ENCODE results near the gene NUP58.

Gene NUP58

DNA sequence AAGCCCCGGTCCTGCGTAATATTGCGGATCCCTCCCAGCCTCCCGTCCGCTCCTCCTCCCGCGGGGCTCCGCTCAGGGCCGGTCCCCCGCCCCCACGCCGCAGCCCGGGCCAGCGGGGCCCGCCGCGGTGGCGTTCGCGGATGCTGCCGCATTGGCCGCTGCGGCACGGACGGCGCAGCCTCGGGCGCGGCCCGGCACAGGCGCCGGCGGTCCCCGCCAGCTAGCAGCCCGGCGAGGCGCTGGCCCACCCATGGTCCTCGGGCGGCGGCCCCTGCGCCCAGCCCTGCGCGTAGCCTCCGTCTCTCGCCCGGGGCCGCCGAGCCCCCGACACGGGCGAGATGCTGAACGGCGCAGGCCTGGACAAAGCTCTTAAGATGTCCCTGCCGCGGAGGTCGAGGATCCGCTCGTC lies 70.5 kb downstream of the NUP58 start, which contains the start of gene ATP8A2:
Gene ATP8A2, plus strand, starts transcription at position 100 of the 409 bp plus-strand sequence. Its CDS starts 239 bp downstream, at position 339.
- no peak for DNase-seq (ENCODE audit: low read depth, low spot score)
- H3K4me3 ChIP-seq (ENCODE audit: low read depth, low read length), result peak within 1 kb of the TSS; percentile 13
- in situ Hi-C loops (cut with HindIII; ENCODE audit: low sequenced_read_pairs), result no loop called here
- TF ChIP-seq, protein P1, sequence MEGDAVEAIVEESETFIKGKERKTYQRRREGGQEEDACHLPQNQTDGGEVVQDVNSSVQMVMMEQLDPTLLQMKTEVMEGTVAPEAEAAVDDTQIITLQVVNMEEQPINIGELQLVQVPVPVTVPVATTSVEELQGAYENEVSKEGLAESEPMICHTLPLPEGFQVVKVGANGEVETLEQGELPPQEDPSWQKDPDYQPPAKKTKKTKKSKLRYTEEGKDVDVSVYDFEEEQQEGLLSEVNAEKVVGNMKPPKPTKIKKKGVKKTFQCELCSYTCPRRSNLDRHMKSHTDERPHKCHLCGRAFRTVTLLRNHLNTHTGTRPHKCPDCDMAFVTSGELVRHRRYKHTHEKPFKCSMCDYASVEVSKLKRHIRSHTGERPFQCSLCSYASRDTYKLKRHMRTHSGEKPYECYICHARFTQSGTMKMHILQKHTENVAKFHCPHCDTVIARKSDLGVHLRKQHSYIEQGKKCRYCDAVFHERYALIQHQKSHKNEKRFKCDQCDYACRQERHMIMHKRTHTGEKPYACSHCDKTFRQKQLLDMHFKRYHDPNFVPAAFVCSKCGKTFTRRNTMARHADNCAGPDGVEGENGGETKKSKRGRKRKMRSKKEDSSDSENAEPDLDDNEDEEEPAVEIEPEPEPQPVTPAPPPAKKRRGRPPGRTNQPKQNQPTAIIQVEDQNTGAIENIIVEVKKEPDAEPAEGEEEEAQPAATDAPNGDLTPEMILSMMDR (IDR thresholded peaks at IDR 0.05; ENCODE audit: low read depth, low read length), result no peak

DNA sequence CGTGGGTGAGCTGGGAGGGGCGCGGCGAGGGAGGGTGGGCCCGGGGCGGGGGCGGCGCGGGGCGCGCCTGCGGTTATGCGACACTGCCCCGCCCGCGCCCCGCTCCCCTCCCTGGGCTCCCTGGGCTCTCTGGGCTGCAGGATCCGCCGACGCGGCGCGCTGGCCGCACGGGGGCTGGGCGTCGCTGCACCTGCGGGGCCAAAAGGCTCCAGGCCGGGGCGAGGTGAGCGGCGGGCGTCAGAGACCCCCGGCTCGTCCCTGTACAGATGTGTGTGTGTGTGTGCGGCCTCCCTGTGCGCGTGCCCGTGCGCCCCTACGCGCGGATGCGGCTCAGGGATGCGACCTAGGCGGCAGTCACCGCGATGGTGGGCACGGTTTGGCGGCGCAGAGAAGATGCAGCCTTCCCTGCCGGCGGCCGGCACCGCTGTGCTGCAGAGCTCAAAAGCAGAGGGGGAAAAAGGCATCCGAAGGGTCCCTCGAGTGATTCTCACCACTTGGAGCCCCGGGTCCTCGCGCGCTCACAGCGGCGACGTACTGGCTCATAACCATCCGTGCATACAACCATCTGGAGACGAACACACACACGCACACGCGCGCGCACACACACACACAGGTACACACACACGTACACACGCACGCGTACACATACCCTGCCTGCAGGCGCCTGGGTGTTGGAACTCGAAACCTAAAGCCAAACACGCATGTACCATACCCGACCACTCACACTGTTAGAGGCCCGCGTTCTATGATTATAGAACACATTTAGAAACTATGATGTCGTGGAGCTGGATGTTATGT lies 71.1 kb downstream of the NUP58 start:
- TF ChIP-seq, protein P1 (IDR thresholded peaks at IDR 0.05; ENCODE audit: low read depth, low read length), result no peak
- no peak for DNase-seq (ENCODE audit: low read depth, low spot score)

DNA sequence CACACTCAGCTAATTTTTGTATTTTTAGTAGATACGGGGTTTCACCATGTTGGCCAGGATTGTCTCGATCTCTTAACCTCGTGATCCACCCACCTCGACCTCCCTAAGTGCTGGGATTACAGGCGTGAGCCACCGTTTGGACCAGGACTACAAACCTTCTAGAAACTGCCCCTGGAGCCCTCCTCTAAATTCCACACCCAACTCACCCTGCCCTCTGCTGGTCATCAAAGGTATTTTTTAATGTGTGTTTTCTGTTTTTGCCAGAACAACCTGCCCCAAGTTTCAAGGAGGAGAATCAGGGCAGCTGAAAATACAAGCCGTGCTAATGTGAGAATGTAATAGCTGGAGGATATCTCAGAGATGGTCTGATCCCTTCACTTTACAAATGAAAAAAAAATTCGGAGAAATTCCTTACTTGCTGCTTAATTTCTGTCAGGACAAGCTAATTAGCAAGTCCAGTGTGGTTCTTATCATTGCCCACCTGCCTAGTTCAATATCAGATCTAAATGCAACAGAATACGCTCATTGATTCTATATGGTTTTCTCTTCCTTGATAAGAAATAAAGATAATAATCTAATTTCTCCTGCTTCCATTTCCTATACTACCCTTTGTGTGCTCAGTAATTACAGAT lies 74.4 kb downstream of the NUP58 start:
- in situ Hi-C loops (cut with HindIII; ENCODE audit: low sequenced_read_pairs), result no loop called here
- peak; percentile 48 for DNase-seq (ENCODE audit: low read depth, low spot score)
- TF ChIP-seq, protein P1 (IDR thresholded peaks at IDR 0.05; ENCODE audit: low read depth, low read length), result peak; percentile 71
- no peak overlapping the region for H3K4me3 ChIP-seq (ENCODE audit: low read depth, low read length)

More for the DNA sequence above, 71.1 kb downstream of the NUP58 start:
- H3K4me3 ChIP-seq (ENCODE audit: low read depth, low read length), result peak overlapping the region; percentile 13
- in situ Hi-C loops (cut with HindIII; ENCODE audit: low sequenced_read_pairs), result no loop called here

DNA sequence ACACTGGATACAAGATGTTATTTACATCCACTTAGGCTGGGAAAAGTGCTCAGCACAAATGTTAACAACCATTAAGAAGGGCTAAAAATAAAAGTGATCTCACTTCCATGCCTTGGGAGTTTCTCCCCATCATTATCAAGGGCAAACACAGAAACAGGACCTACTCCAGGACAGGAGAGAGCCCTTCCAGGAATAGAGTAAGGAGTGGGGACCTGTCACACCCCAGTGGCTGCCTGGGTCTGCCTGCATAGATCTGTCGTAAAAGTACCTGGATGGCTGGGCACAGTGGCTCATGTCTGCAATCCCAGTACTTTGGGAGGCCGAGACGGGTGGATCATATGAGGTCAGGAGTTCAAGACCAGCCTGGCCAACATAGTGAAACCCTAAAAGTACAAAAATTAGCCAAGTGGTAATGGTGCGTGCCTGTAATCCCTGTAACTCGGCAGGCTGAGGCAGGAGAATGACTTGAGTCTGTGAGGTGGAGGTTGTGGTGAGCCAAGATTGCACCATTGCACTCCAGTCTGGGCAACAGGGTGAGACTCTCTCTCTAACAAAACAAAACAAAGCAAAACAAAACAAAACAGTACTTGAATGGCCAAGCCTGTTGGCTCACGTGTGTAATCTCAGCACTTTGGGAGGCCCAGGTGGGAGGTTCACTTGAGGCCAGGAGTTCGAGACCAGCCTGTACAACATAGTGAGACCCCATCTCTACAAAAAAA lies 76.0 kb downstream of the NUP58 start:
- TF ChIP-seq, protein P1 (IDR thresholded peaks at IDR 0.05; ENCODE audit: low read depth, low read length), result no peak
- in situ Hi-C loops (cut with HindIII; ENCODE audit: low sequenced_read_pairs), result no loop called here
- DNase-seq (ENCODE audit: low read depth, low spot score), result no peak
- no peak overlapping the region for H3K4me3 ChIP-seq (ENCODE audit: low read depth, low read length)

DNA sequence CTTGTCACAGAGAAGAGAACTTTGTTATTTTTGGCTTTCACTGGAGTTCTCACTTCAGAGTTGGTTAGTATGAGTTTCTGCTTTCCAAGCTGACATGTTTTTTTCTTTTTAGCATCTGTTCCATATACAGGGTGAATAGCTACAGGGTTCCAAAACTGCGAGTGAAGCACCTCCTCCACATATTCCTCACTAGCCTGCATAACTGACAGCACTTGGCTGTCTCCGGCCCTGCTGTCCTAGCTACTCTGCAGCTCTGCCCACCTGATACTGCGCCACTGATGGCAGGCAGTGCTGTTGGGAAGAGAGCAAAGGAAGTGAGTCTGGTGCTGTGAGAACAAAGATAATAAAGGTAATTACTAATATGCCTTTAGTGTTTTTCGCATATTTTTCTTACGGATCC lies 77.1 kb downstream of the NUP58 start:
- no peak for DNase-seq (ENCODE audit: low read depth, low spot score)
- in situ Hi-C loops (cut with HindIII; ENCODE audit: low sequenced_read_pairs), result no loop called here
- TF ChIP-seq, protein P1 (IDR thresholded peaks at IDR 0.05; ENCODE audit: low read depth, low read length), result no peak
- no peak overlapping the region for H3K4me3 ChIP-seq (ENCODE audit: low read depth, low read length)

DNA sequence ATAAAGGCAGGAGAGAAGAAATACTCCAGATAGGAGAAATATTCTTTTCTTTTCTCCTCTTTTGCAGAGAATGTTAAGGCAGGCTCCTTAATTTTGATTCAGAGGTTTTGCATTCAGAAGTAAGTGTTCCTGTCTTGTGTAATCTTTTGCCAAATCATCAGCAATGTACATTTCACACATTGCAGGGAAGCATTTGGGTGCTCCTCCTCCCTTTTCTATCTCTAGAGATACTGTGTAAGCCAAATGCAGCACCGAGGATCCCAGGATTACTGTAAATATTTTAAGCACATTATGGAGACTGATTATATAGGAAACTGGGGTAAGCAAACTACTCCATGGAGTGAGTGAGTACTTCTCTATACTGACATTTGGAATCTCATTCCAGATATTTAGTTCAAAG lies 77.6 kb downstream of the NUP58 start:
- in situ Hi-C loops (cut with HindIII; ENCODE audit: low sequenced_read_pairs), result no loop called here
- DNase-seq (ENCODE audit: low read depth, low spot score), result no peak
- H3K4me3 ChIP-seq (ENCODE audit: low read depth, low read length), result no peak overlapping the region
- TF ChIP-seq, protein P1 (IDR thresholded peaks at IDR 0.05; ENCODE audit: low read depth, low read length), result no peak
